B cell (primary cell): ENCODE measurements around the gene DLG2. TPM values are rescaled to one million over a fixed set of nuclear protein-coding genes. Genes with fewer than 3 reads are reported as not detected.

Experiments
- ATAC-seq: fragments of 200-7000 bp; cut with Tn5 transposase; one replicate; pipeline ENCODE4 v1.10.0; 2021; ENCODE audit warnings: low read depth, mild to moderate bottlenecking, moderate number of reproducible peaks, moderate library complexity
- CTCF ChIA-PET: fragments of 350-600 bp; sonication (Branson Sonifier 250); formaldehyde crosslinking; loops from one replicate; lab custom pipeline; 2021; ENCODE audit warnings: antibody characterized with exemption, inconsistent platforms; lab: Charles Lee
- POLR2A ChIA-PET: fragments of 350-600 bp; sonication (Branson Sonifier 250); formaldehyde crosslinking; loops from one replicate; lab custom pipeline; 2021; ENCODE audit warnings: antibody characterized with exemption; lab: Charles Lee
- DNase-seq: peaks from one replicate; pipeline ENCODE4 v3.0.0; 2013
- H2AFZ ChIP-seq: 2 replicates; pipeline ENCODE4 v1.6.1; 2012; ENCODE audit warnings: mild to moderate bottlenecking, low read depth, low read length; ENCODE audit not compliant: insufficient read depth, poor library complexity, severe bottlenecking
- H3K27ac ChIP-seq, 2 donors: 1 replicate in 1 of 2; 2 replicates in 1 of 2; pipeline ENCODE4 v1.5.1; 2012 to 2013; ENCODE audit warnings: low read length in 2 of 2, mild to moderate bottlenecking in 2 of 2, moderate library complexity in 1 of 2
- H3K27me3 ChIP-seq, 4 experiments: fragments of 200-600 bp in 1 of 4; sonication (generic) in 1 of 4; replicated peaks in 1 of 4; 1 replicate in 2 of 4; 2 replicates in 2 of 4; pipeline versions ENCODE4 v1.6.1 to v1.7.0; 2013 to 2016; ENCODE audit warnings: low read length in 3 of 4, mild to moderate bottlenecking in 2 of 4, mixed read lengths in 1 of 4, moderate library complexity in 1 of 4; ENCODE audit not compliant: insufficient read depth in 4 of 4, control insufficient read depth in 3 of 4; ENCODE audit errors: control extremely low read depth in 1 of 4
- H3K36me3 ChIP-seq, 2 experiments: replicated peaks in 1 of 2; 1 replicate in 1 of 2; 2 replicates in 1 of 2; pipeline versions ENCODE4 v1.6.1 to v1.7.1; 2013; ENCODE audit warnings: low read length in 1 of 2; ENCODE audit not compliant: insufficient read depth in 2 of 2, control insufficient read depth in 1 of 2; ENCODE audit errors: control extremely low read depth in 1 of 2, extremely low read depth in 1 of 2
- H3K4me1 ChIP-seq, 2 donors: fragments of 200-600 bp in 1 of 2; sonication (generic) in 1 of 2; 1 replicate in 1 of 2; 2 replicates in 1 of 2; pipeline versions ENCODE4 v1.5.1 to v1.6.1; 2013 to 2017; ENCODE audit warnings: low read length in 2 of 2; ENCODE audit not compliant: control insufficient read depth in 2 of 2, insufficient read depth in 2 of 2
- H3K4me2 ChIP-seq: replicated peaks from 2 replicates; pipeline ENCODE3; 2012; ENCODE audit warnings: mild to moderate bottlenecking, low read depth, low read length; ENCODE audit not compliant: poor library complexity, severe bottlenecking
- H3K4me3 ChIP-seq, 5 experiments: fragments of 200-600 bp in 1 of 5; sonication (generic) in 1 of 5; 1 replicate in 3 of 5; 2 replicates in 2 of 5; pipeline versions ENCODE4 v1.5.1 to v1.7.0; 2011 to 2016; ENCODE audit warnings: low read length in 4 of 5, mild to moderate bottlenecking in 4 of 5, low read depth in 2 of 5, control low read depth in 1 of 5, moderate library complexity in 1 of 5; ENCODE audit not compliant: insufficient read depth in 1 of 5; ENCODE audit errors: control extremely low read depth in 1 of 5, extremely low read depth in 1 of 5
- H3K79me2 ChIP-seq: fragments of 200-600 bp; sonication (generic); one replicate; pipeline ENCODE4 v1.6.0; 2016; ENCODE audit warnings: low read length; ENCODE audit not compliant: control insufficient read depth, insufficient read depth
- H3K9ac ChIP-seq: fragments of 200-600 bp; sonication (generic); 2 replicates; pipeline ENCODE4 v1.6.1; 2017; ENCODE audit warnings: mild to moderate bottlenecking, low read length, moderate library complexity
- H3K9me3 ChIP-seq, 3 donors: one replicate each; pipeline versions ENCODE4 v1.6.1 to v1.7.1; 2013; ENCODE audit warnings: low read length in 2 of 3; ENCODE audit not compliant: control insufficient read depth in 2 of 3, insufficient read depth in 1 of 3; ENCODE audit errors: control extremely low read depth in 1 of 3
- H4K20me1 ChIP-seq: 2 replicates; pipeline ENCODE4 v1.6.0; 2012; ENCODE audit warnings: mild to moderate bottlenecking, low read length; ENCODE audit not compliant: insufficient read depth, control insufficient read depth, poor library complexity, severe bottlenecking
- H3K27ac Mint-ChIP-seq: one replicate; pipeline ENCODE4 v1.8.0; 2021; ENCODE audit warnings: mixed read lengths
- H3K27me3 Mint-ChIP-seq: one replicate; pipeline ENCODE4 v1.8.0; 2021; ENCODE audit warnings: mixed read lengths
- H3K4me1 Mint-ChIP-seq: one replicate; pipeline ENCODE4 v1.8.0; 2021; ENCODE audit warnings: mixed read lengths
- H3K4me3 Mint-ChIP-seq: one replicate; pipeline ENCODE4 v1.8.0; 2021; ENCODE audit warnings: mixed read lengths
- H3K9me3 Mint-ChIP-seq: one replicate; pipeline ENCODE4 v1.8.0; 2022; ENCODE audit warnings: mixed read lengths; ENCODE audit not compliant: insufficient read depth
- EZH2 ChIP-seq: IDR thresholded peaks from 2 replicates; pipeline ENCODE4 v1.6.1; 2012; ENCODE audit warnings: borderline replicate concordance, low read depth, mild to moderate bottlenecking, moderate library complexity, low read length; ENCODE audit not compliant: insufficient read depth, poor library complexity, severe bottlenecking
- WGBS: methylation state at CpG from one replicate; pipeline ENCODE4 v1.1.5; 2013; ENCODE audit warnings: missing lambda C conversion rate; ENCODE audit not compliant: insufficient coverage; 5-methylcytosine and 5-hydroxymethylcytosine counted together
- intact Hi-C: fragments of 100-400 bp; cut with micrococcal nuclease; formaldehyde crosslinking; loops from one replicate; pipeline ENCODE4 v1.10.0; 2022
- polyA plus RNA-seq: library from polyadenylated mRNA; depleted of rRNA; stranded (reverse); fragments of >200 nt; gene quantifications from 2 replicates; pipeline ENCODE4 v1.2.3, GENCODE V29; 2012
- total RNA-seq, 2 donors: library from RNA; stranded (reverse); fragments of 120-200 nt in 1 of 2; gene quantifications; 1 replicate in 1 of 2; 2 replicates in 1 of 2; pipeline versions ENCODE4 v1.2.3 to v1.2.4, GENCODE V29; 2013 to 2022
- TF ChIP-seq, protein P1 (sequence below): fragments of 200-600 bp; IDR thresholded peaks from one replicate; pipeline ENCODE4 v1.8.0; 2022; ENCODE audit warnings: antibody characterized with exemption, mild to moderate bottlenecking

The DLG2 gene
- total and polyA plus RNA-seq, 2 donors (not counting 1 experiment from before 2014, with no cell fraction given), result 0.54 to 5.4 TPM

DNA sequence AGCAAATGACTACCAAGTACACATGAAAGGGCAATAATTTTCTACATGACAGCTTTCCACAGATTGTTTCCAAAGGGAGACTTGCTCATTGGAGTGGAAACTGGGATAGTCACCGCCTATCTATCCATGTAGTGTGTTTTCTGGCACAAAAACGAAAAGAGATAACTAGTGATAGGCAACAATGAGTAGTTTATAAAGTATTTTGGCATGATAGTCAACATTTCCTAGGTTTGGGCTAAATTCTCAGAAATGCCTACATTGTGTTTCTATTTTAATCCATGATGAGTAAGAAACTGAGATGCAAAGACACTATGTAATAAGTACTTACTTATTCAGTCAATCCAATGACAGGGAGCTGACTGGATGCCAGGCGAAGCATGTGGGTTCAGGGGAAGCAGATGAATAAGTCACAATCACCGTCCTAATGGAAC, 1129.1 kb downstream of the DLG2 start:
- peaks cover 9% of the 10 kb centered on the region for H3K4me1 Mint-ChIP-seq
- H2AFZ ChIP-seq, result no peak overlapping the region
- no peaks in the 10 kb centered on the region for H3K36me3 ChIP-seq
- no peak for TF ChIP-seq EZH2
- TF ChIP-seq, protein P1, sequence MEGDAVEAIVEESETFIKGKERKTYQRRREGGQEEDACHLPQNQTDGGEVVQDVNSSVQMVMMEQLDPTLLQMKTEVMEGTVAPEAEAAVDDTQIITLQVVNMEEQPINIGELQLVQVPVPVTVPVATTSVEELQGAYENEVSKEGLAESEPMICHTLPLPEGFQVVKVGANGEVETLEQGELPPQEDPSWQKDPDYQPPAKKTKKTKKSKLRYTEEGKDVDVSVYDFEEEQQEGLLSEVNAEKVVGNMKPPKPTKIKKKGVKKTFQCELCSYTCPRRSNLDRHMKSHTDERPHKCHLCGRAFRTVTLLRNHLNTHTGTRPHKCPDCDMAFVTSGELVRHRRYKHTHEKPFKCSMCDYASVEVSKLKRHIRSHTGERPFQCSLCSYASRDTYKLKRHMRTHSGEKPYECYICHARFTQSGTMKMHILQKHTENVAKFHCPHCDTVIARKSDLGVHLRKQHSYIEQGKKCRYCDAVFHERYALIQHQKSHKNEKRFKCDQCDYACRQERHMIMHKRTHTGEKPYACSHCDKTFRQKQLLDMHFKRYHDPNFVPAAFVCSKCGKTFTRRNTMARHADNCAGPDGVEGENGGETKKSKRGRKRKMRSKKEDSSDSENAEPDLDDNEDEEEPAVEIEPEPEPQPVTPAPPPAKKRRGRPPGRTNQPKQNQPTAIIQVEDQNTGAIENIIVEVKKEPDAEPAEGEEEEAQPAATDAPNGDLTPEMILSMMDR, result no peak
- no peaks in the 10 kb centered on the region for H3K9me3 Mint-ChIP-seq
- ChIA-PET CTCF (no interaction called here), POLR2A (no interaction called here)
- no peaks in the 10 kb centered on the region for H3K79me2 ChIP-seq
- WGBS, result 81% methylated on average over 4 of the region's 4 CpGs
- no peaks in the 10 kb centered on the region for H3K4me1 ChIP-seq
- H4K20me1 ChIP-seq, result no peaks in the 10 kb centered on the region
- H3K9me3 ChIP-seq, result no peaks in the 10 kb centered on the region
- DNase-seq, result no peak
- no peak overlapping the region for H3K4me2 ChIP-seq
- ATAC-seq, result no peak
- no peaks in the 10 kb centered on the region for H3K27me3 ChIP-seq
- no peak overlapping the region for H3K27ac Mint-ChIP-seq
- H3K27me3 Mint-ChIP-seq, result peaks cover 5% of the 10 kb centered on the region
- intact Hi-C loops, result no loop called here
- H3K4me3 ChIP-seq, result no peak overlapping the region
- no peak overlapping the region for H3K27ac ChIP-seq
- H3K9ac ChIP-seq, result no peak overlapping the region
- H3K4me3 Mint-ChIP-seq, result no peak overlapping the region

DNA sequence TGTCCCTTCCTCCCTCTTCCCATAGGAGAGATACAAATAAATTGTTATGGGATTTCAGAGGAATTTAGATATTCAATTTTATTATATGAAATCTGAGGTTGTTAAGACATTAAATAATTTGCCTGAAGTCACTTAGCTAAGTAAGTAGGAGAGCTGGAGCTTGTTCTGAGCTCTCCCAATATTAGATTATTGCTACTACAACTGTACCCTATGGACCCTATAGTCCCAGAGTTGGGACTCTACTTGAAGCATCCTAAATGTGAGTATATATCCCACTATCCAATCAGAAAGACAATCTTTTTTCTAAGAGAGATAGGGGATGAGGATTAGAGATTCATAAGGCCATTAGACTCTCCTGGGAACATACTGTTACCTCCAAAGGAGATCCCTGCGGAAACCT, 1130.0 kb downstream of the DLG2 start:
- no peak overlapping the region for H3K4me3 Mint-ChIP-seq
- H3K9me3 Mint-ChIP-seq, result no peaks in the 10 kb centered on the region
- Histone ChIP-seq H4K20me1 (no peaks in the 10 kb centered on the region), H3K27ac (no peak overlapping the region), H3K9ac (no peak overlapping the region), H3K36me3 (no peaks in the 10 kb centered on the region), H2AFZ (no peak overlapping the region), H3K4me3 (no peak overlapping the region), H3K27me3 (no peaks in the 10 kb centered on the region), H3K4me2 (no peak overlapping the region), H3K9me3 (no peaks in the 10 kb centered on the region), H3K79me2 (no peaks in the 10 kb centered on the region), H3K4me1 (no peaks in the 10 kb centered on the region)
- CTCF ChIA-PET, result no interaction called here
- no peak overlapping the region for H3K27ac Mint-ChIP-seq
- POLR2A ChIA-PET, result no interaction called here
- DNase-seq (no peak), ATAC-seq (no peak)
- no CpG with 5 or more reads among the region's 1 CpG for WGBS
- peaks cover 4% of the 10 kb centered on the region for H3K4me1 Mint-ChIP-seq
- TF ChIP-seq EZH2, result no peak
- TF ChIP-seq, protein P1, result no peak
- H3K27me3 Mint-ChIP-seq, result peaks cover 8% of the 10 kb centered on the region
- intact Hi-C loops, result no loop called here
